NCI-H187 (cell line): ENCODE results near the gene OPN1SW.

Source experiments
- DNase-seq, 2 experiments: peaks; one replicate each; lab custom pipeline; 2025; lab: John Stamatoyannopoulos, UW

Gene OPN1SW

GRCh38 chr7:128732521-128733277, 42.9 kb downstream of the OPN1SW start:
- DNase-seq, result no peak

- no peak for DNase-seq
These were observed 44.4 kb downstream of the OPN1SW start for GRCh38 chr7:128731184-128731583.

- no peak for DNase-seq
These were observed 46.1 kb downstream of the OPN1SW start for GRCh38 chr7:128729494-128729893.

GRCh38 chr7:128728598-128728997, 47.0 kb downstream of the OPN1SW start:
- no peak for DNase-seq

- DNase-seq, result no peak
These were observed 48.4 kb downstream of the OPN1SW start for GRCh38 chr7:128727239-128727638.

- DNase-seq, result no peak
These were observed 48.9 kb downstream of the OPN1SW start for GRCh38 chr7:128726737-128727072.

GRCh38 chr7:128726059-128726736, 49.4 kb downstream of the OPN1SW start:
- DNase-seq, result no peak

GRCh38 chr7:128725531-128725930, 50.1 kb downstream of the OPN1SW start:
- DNase-seq, result no peak

- no peak for DNase-seq
These were observed 50.9 kb downstream of the OPN1SW start for GRCh38 chr7:128724743-128725142.
